GM18517 (cell line): ENCODE measurements around the gene RRBP1.

ENCODE experiments used
- ATAC-seq: cut with Tn5 transposase; IDR thresholded peaks from one replicate; pipeline ENCODE4 v1.9.1; 2021; ENCODE audit warnings: mild to moderate bottlenecking, moderate library complexity; ENCODE audit not compliant: unreplicated experiment

RRBP1 gene

GRCh38 chr20:17682889-17683198, 802 bp upstream of the RRBP1 start:
- no peak for ATAC-seq

GRCh38 chr20:17681726-17682102, 328 bp downstream of the RRBP1 start:
- peak; percentile 8 for ATAC-seq

- peak; percentile 41 for ATAC-seq
These were observed 961 bp downstream of the RRBP1 start for GRCh38 chr20:17680836-17681725.

- no peak for ATAC-seq
These were observed 1.9 kb downstream of the RRBP1 start for GRCh38 chr20:17679941-17680835.

GRCh38 chr20:17678886-17679285, 3.2 kb downstream of the RRBP1 start:
- no peak for ATAC-seq

GRCh38 chr20:17678295-17678694, 3.7 kb downstream of the RRBP1 start:
- ATAC-seq: no peak

GRCh38 chr20:17676942-17677341, 5.1 kb downstream of the RRBP1 start:
- ATAC-seq: no peak

- no peak for ATAC-seq
These were observed 5.7 kb downstream of the RRBP1 start for GRCh38 chr20:17676378-17676759.

GRCh38 chr20:17675519-17676377, 6.3 kb downstream of the RRBP1 start:
- no peak for ATAC-seq

GRCh38 chr20:17674722-17675518, 7.1 kb downstream of the RRBP1 start:
- no peak for ATAC-seq

- ATAC-seq: no peak
These were observed 9.0 kb downstream of the RRBP1 start for GRCh38 chr20:17673084-17673483.

- ATAC-seq: no peak
These were observed 10.5 kb downstream of the RRBP1 start for GRCh38 chr20:17671565-17671964.

GRCh38 chr20:17671011-17671410, 11.0 kb downstream of the RRBP1 start:
- no peak for ATAC-seq

GRCh38 chr20:17669306-17669931, 12.6 kb downstream of the RRBP1 start:
- ATAC-seq: no peak

- no peak for ATAC-seq
These were observed 13.6 kb downstream of the RRBP1 start for GRCh38 chr20:17668432-17668831.

GRCh38 chr20:17667445-17667844, 14.6 kb downstream of the RRBP1 start:
- ATAC-seq: no peak

- ATAC-seq: no peak
These were observed 15.6 kb downstream of the RRBP1 start for GRCh38 chr20:17666481-17666880.

GRCh38 chr20:17665756-17666155, 16.3 kb downstream of the RRBP1 start:
- no peak for ATAC-seq

GRCh38 chr20:17664025-17664633, 17.9 kb downstream of the RRBP1 start:
- no peak for ATAC-seq
